HCEC 1CT (cell line): ENCODE data around the gene EPYC.
"Not testable (repeated sequence)": the region's sequence is repeated elsewhere in the genome, so short reads cannot be mapped to it uniquely, and the experiment has no call there.

ENCODE experiments used
- DNase-seq: peaks from one replicate; pipeline ENCODE4 v3.0.0-alpha.2; 2017

The EPYC gene

GRCh38 chr12:90989686-90990111 lies 15.1 kb downstream of the EPYC start:
- no peak for DNase-seq

- DNase-seq = no peak
Observed at GRCh38 chr12:90987520-90987919, 17.3 kb downstream of the EPYC start.

GRCh38 chr12:90987101-90987500 lies 17.7 kb downstream of the EPYC start:
- no peak for DNase-seq

DNA sequence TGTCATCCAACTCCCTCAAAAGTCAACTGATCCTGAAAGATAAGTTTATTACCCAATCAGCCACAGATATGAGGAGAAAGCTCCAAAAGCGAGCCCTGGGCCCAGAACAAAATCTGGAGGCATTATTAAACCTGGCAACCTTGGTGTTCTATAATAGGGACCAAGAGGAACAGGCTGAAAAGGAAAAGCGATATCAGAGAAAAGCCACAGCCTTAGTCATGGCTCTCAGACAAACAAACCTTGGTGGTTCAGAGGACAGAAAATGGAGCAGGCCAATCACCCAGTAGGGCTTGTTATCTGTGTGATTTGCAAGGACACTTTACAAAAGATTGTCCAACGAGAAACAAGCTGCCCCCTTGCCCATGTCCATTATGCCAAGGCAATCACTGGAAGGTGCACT lies 19.4 kb downstream of the EPYC start:
- not testable (repeated sequence) for DNase-seq

DNA sequence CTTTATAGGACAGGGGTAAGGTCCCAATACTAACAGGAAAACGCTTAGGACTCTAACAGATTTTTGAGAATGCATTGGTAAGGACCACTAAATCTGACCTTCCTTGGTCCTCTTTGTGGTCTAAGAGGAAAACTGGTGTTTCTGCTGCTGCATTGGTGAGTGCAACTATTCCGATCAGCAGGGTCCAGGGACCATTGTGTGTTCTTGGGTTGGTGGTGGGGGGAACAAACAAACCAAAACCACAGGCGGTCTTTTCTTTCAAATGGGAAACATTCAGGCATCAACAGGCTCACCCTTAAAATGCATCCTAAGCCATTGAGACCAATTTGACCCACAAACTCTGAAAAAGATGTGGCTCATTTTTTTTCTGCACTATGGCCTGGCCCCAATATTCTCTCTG lies 20.7 kb downstream of the EPYC start:
- DNase-seq = no peak

- DNase-seq = no peak
Observed at GRCh38 chr12:90982170-90982569, 22.6 kb downstream of the EPYC start.

DNA sequence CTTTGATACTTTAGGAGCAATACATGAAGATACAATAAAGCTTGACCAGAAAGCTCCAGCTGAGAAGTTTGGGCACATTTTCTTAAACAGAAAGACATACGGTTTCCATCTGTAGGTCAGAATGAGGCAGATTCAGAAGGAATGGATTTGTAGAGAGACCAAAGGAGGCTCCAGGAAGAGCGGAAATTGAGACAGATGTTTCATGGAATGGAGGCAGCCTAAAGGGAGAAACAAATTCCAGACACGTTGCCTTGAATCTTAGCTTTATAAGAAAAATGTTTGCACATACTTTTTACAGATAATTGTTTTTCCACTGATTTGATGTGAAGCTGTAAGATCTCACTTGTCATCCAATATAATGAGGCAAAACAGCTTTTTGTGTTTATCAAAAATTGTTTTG lies 24.8 kb downstream of the EPYC start:
- DNase-seq = peak; percentile 53

DNA sequence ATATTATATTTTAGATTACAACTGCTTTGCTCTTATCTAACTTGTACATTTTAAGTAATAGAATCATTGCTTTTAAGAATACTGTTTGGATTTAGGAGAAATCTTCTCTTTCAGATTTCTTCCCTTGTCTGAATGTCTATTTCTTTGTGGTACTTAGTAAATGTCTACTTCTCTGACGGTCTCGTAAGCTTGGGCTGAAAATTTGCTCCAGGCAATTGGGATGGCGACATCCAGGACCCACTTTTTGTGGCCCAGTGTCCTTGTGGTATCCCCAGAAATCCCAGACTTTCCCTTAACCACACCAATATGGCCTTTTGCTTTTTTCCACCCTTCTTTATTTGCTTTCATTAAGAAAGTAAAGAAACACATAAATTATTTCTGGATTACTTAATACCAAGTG lies 25.8 kb downstream of the EPYC start:
- DNase-seq = no peak

GRCh38 chr12:90978117-90978770 lies 26.5 kb downstream of the EPYC start:
- DNase-seq = peak; percentile 71

DNA sequence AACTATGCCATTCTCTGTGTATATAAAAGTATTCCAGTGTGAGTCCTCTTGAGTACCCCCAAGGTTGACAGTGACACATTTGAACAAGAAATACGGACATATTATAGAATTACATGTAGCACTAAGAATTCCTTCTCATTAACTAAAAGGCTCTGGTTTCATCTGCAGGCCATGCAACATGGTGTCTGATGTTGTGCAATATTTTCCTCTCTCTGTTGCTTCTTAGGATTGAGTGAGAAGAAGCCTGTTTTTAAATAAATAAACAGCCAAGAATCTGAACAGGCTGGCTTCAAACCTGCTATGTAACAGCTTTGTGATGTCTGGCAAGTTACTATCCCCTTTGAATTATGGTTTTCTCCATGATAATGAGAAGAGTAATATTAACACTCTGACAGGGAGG lies 27.5 kb downstream of the EPYC start:
- no peak for DNase-seq

DNA sequence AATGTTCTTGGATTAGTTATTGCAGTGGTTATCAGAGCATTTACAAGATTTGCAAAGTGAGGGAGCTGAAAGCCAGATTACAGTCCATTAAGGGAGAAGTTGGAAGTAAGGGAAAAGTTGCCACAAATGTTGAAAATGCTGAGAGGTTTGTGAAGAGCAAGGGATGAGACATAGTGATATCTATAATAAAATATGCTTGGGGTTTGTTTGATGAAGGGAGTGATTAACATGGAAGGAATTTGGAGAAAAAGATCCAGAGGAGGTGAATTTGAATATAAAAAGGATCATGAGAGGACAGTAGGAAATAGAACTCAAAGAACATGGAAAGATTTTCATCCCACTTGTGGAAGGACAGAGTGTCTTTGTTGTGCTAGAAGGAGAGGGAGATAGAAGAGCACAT lies 30.5 kb downstream of the EPYC start:
- DNase-seq = peak; percentile 78

DNA sequence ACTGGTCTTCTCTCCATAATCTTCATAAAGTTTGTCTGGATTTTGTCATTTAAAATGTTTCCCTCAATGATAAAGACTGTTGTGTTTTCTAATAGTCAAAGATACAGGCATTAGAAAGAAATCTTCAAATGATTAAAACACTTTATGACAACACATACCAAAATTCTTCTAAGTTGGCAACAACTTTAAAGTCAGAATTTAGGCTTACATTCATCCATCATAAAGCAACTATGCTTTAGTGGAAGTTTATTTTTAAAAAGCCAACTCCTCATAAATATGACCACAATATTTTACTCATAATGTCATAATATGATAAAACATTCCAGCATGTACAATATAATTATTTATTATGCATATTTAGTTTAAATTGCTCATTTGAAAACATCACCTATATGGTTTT lies 32.5 kb downstream of the EPYC start:
- no peak for DNase-seq

- no peak for DNase-seq
Observed at GRCh38 chr12:90970911-90971310, 33.9 kb downstream of the EPYC start.

DNA sequence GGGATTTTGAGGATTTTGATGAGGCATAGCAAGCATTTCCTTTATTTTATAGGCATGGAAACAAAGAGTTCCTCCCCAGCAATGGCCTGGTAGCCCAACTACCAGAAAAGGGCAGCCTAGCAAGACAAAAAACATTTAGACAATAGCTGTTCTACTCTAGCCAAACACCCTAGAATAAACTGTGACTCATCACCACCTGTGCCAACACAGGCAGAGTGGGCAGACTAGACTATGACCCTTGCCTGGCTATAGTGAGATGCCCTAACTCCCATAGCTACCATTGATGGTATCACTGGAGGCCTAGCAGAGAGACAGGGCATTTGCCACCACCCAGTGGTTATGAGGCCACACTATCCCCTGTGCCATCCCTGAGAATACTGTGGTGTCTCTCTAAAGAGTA lies 34.3 kb downstream of the EPYC start:
- DNase-seq = no peak

DNA sequence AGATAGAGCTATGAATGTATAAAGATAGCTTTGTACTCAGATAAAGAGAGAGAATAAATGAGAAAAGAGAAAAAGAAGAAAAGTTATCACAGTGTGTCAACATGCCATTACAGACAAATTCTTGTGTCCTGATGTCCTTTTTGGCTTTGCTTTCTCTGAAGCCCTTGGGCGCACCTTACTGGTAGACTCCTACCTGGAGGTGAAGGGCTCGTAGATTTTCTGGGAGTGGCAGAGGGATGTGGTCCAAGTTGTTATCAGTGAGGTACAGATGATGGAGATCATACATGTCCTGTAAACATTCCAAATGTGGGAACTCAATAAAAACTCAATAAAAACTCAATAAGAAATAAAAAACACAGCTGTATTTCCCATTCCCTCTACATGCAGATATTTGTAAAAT lies 34.9 kb downstream of the EPYC start:
- DNase-seq = no peak

DNA sequence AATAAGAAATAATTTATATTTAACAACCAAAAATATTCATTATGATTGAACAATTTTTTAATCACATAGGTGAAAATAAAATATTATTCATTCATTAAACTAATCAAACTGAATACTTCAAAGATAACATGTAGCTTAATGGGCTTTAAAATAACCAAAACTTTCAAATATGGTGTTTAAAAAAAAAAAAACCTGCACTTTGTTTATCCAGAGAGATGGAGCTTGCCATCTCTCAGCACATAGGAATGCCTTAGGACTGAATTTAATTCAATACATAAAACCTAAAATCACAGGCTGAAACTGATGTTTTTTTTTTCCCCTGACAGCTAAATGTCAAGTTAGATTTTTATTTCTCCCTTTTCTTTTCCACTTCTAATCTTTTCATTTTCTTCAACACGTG lies 35.4 kb downstream of the EPYC start:
- DNase-seq = no peak

- DNase-seq = no peak
Observed at GRCh38 chr12:90965204-90965603, 39.6 kb downstream of the EPYC start.

- no peak for DNase-seq
Observed at GRCh38 chr12:90964616-90965015, 40.2 kb downstream of the EPYC start.

DNA sequence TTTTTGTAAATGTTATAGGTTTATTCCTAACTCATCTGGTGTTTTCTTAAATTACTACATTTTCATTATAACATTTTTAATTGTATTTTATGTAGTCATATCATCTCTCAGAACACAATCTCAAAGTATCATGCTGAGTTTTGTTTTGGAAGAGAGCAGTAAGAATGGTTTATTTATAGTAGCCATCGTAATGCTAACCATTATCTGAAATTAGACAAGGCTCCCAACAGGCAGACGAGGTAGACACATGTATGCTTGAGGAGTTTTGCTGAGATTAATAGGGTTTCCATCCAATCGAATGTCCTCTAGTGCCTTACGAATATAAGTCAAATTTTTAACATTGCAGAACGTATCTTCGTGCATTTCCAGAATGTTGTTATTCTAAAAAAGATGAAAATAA lies 40.8 kb downstream of the EPYC start:
- no peak for DNase-seq

- no peak for DNase-seq
Observed at GRCh38 chr12:90961154-90961553, 43.6 kb downstream of the EPYC start.

- DNase-seq = peak; percentile 51
Observed at GRCh38 chr12:90959538-90960139, 45.1 kb downstream of the EPYC start.

DNA sequence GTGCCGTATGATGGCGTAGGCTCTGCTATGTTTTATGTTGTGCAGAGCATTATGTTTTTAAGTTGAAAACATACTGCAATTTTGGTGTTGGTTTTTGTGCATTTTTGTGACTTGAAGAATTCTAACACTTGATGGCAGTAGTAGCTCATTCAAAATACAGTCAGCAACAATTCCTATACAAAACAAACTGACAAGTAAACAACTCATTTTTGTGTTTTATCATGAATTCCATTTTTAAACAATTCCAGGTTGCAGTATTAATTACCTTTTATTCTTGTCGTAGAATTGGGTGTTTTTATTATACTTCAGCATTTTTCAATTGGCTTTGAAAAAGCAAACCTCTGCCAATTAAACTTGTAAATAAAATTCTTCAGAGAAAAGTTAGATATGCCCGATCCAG lies 45.7 kb downstream of the EPYC start:
- peak; percentile 32 for DNase-seq

DNA sequence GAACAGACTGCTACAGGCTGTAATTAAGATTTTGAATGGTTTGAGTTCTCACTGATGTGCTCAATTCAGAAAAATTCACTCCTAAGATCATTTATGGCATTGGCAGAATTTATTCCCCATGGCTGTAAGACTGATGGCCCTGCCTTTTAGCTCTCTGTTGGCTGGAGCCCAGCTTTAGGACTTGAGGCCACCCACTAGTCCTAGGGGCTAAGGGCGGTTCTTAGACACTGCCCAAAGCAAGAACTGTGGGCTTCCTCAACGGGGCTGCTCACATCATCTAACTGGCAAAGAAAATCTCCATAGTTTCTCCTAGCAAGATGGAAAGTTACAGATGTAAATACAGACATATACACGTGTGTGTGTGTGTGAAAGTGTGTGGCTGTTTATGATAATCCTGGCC lies 46.4 kb downstream of the EPYC start:
- no peak for DNase-seq

GRCh38 chr12:90954921-90955320 lies 49.9 kb downstream of the EPYC start, which contains the start of gene CCER1:
Gene CCER1 (minus strand): TSS chr12:90955176. CDS start chr12:90954742, 434 bp downstream.
- DNase-seq = no peak

DNA sequence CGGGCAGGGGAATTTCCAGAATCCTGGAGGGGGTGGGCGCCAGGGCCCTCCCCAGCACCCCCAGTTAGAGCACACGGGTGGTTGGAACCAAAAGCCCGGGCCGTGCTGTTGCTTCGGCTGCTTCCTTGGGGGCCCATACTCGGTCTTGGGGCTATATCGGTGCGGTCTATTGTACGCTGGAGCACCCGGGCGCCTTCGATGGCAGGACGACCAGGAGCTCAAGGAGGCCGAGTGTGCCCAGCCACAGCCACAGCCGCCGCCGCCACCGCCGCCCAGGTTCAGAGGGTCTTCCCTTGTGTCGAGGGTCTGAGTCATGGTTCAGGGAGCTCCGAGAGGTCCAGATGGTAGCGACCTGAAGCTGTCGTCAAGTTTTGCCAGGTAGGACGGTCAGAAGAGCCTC lies 50.3 kb downstream of the EPYC start:
- DNase-seq = no peak
